ENCODE measurements around the gene CPT1C. TPM values are rescaled to one million over a fixed set of nuclear protein-coding genes. Genes with fewer than 3 reads are reported as not detected.

The CPT1C gene
- total RNA-seq, 4 donors from 2014 or later: 0.44 to 4.1 (median 2.2) TPM

DNA sequence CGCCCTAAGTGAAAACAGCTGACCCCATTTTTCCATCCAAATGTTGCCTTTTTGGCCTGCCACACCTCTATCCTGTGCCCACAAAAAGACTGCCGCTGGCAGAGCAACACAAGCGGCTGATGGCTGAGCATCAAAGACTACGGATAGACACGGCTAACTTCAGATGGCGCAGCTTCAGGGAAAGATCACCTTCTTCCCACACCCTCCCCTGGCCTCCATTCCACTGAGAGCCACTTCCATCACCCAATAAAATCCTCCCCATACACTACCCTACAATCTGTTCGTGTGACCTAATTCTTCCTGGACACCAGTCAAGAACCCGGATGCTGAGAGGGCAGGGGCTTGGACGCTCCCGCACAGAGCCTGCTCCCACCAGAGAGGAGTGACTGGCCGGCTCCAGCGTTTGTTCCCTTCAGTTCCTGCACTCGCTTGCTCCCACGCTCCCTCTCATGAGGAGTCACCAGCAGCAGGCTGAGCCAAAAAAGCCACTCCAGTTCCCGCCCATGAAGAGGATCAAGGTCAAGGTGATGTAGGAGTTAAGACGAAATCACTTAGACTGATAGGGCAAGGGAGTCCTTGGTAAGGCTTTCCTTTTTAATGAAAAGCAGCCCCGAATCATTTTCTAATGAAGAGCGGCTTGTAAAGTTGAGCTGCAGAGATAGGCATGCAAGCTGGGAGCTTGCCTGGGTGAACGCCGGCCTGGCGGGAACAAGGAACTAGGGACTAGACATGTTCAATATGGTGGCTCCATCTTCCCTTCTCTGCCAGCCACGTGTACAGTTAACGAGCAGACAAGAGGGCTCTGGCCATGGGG is 36.5 kb downstream of the CPT1C start:
- TF ChIP-seq POLR2A (IDR thresholded peaks at IDR 0.05): no peak
- TF ChIP-seq, protein P1, sequence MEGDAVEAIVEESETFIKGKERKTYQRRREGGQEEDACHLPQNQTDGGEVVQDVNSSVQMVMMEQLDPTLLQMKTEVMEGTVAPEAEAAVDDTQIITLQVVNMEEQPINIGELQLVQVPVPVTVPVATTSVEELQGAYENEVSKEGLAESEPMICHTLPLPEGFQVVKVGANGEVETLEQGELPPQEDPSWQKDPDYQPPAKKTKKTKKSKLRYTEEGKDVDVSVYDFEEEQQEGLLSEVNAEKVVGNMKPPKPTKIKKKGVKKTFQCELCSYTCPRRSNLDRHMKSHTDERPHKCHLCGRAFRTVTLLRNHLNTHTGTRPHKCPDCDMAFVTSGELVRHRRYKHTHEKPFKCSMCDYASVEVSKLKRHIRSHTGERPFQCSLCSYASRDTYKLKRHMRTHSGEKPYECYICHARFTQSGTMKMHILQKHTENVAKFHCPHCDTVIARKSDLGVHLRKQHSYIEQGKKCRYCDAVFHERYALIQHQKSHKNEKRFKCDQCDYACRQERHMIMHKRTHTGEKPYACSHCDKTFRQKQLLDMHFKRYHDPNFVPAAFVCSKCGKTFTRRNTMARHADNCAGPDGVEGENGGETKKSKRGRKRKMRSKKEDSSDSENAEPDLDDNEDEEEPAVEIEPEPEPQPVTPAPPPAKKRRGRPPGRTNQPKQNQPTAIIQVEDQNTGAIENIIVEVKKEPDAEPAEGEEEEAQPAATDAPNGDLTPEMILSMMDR (IDR thresholded peaks at IDR 0.05): no peak
- no peak for TF ChIP-seq EP300 (IDR thresholded peaks at IDR 0.05)
- peaks cover 0 to 7% (median 0%) of the 10 kb centered on the region in 4 donors for H3K4me1 ChIP-seq
- peaks cover 0 to 34% (median 0%) of the 10 kb centered on the region in 3 donors for H3K36me3 ChIP-seq
- H3K27ac ChIP-seq: peak overlapping the region in 2 of 4 donors; percentile 17 to 36
- no peak for DNase-seq (ENCODE audit: low spot score in 2 of 2)
- no peaks in the 10 kb centered on the region for H3K9me3 ChIP-seq
- 57 to 65% methylated on average over 23 of the region's 23 CpGs for WGBS, 2 donors
- H3K27me3 ChIP-seq: no peaks in the 10 kb centered on the region
- no peak overlapping the region for H3K4me3 ChIP-seq

DNA sequence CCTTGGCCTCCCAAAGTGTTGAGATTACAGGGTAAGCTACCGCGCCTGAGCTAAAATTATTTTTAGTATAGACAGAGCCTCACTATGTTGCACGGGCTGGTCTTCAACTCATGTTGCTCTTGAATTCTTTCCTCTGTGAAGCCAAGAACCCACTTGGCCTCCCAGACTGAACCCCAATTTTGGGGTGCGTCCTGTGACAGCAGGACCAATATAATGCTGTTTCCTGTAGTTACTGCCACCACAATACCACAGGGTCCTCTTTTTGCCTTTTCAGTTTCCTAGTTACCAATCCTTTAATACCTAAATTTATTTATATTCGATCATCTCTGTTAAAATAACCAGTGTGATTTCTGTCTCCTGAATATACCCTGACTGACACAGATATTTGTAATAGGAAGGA is 39.2 kb downstream of the CPT1C start:
- no peaks in the 10 kb centered on the region for H3K27me3 ChIP-seq
- H3K4me1 ChIP-seq: peaks cover 0 to 7% (median 0%) of the 10 kb centered on the region in 4 donors
- TF ChIP-seq POLR2A (IDR thresholded peaks at IDR 0.05) (no peak), EP300 (IDR thresholded peaks at IDR 0.05) (no peak)
- TF ChIP-seq, protein P1 (IDR thresholded peaks at IDR 0.05): no peak
- H3K27ac ChIP-seq: no peak overlapping the region
- H3K9me3 ChIP-seq: no peaks in the 10 kb centered on the region
- WGBS, 2 donors: 73 to 82% methylated on average over 5 of the region's 5 CpGs
- DNase-seq (ENCODE audit: low spot score in 2 of 2): no peak
- H3K4me3 ChIP-seq: no peak overlapping the region
- peaks cover 0 to 13% (median 0%) of the 10 kb centered on the region in 3 donors for H3K36me3 ChIP-seq

DNA sequence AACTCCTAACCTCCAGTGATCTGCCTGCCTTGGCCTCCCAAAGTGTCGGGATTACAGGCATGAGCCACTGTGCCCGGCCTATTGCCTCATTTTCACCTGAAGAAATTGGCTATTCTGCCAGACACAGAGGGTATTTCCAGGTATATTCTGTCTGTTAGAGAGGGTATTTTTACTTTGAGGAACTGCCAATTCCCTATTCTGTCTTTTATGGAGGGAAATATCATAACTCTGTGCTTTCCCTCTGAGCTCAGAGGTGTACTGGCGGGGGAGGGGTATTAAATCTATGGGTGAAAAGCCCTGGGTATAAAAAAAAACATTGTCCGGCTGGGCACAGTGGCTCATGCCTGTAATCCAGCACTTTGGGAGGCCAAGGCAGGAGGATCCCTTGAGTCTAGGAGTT is 47.4 kb downstream of the CPT1C start:
- no peaks in the 10 kb centered on the region for H3K36me3 ChIP-seq
- no peaks in the 10 kb centered on the region for H3K9me3 ChIP-seq
- no peak overlapping the region for H3K27ac ChIP-seq
- DNase-seq (ENCODE audit: low spot score in 2 of 2): no peak
- no peaks in the 10 kb centered on the region for H3K4me1 ChIP-seq
- no peak overlapping the region for H3K4me3 ChIP-seq
- TF ChIP-seq EP300 (IDR thresholded peaks at IDR 0.05): no peak
- no peak for TF ChIP-seq POLR2A (IDR thresholded peaks at IDR 0.05)
- TF ChIP-seq, protein P1 (IDR thresholded peaks at IDR 0.05): no peak
- H3K27me3 ChIP-seq: no peaks in the 10 kb centered on the region
- 77 to 86% methylated on average over 4 of the region's 4 CpGs for WGBS, 2 donors

DNA sequence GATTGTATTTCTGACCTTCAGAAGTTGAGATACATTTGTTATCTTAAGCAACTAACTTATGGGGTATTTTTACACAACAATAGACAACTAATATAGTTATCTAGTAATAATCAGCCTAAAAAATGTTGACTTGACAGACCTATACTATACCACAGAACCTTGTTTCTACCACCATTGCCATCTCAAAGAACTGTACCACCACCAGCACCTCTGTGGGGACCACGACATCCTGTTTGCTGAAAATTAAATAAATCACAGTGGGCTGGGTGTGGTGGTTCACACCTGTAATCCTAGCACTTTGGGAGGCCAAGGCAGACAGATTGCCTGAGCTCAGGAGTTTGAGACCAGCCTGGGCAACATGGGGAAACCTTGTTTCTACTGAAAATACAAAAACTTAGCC is 48.2 kb downstream of the CPT1C start:
- no peaks in the 10 kb centered on the region for H3K9me3 ChIP-seq
- H3K4me3 ChIP-seq: no peak overlapping the region
- H3K36me3 ChIP-seq: no peaks in the 10 kb centered on the region
- DNase-seq (ENCODE audit: low spot score in 2 of 2): no peak
- no peaks in the 10 kb centered on the region for H3K27me3 ChIP-seq
- H3K4me1 ChIP-seq: no peaks in the 10 kb centered on the region
- WGBS, 2 donors: 89 to 91% methylated on average over 1 of the region's 1 CpG
- TF ChIP-seq, protein P1 (IDR thresholded peaks at IDR 0.05): no peak
- no peak for TF ChIP-seq EP300 (IDR thresholded peaks at IDR 0.05)
- TF ChIP-seq POLR2A (IDR thresholded peaks at IDR 0.05): no peak
- no peak overlapping the region for H3K27ac ChIP-seq

DNA sequence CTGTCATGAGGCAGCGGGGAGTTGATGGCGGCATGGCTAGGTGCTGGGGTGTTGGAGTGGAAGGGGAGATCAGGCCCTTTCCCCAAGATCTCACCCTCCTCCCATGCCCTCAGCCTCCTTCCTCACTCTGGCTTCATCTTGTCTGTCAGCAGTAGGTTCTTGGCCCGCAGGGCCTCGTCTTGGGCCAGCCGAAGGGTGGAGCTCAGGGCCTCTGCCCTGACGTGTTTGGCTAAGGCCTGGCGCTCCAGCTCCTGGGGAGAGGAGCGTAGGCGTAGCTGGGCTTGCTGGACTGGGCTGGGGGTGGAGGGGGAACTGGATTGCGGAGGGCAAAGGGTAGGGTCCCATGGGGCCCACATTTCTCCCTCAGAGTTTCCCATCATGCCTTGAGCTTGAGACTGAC is 49.0 kb downstream of the CPT1C start:
- TF ChIP-seq POLR2A (IDR thresholded peaks at IDR 0.05): no peak
- no peak overlapping the region for H3K4me3 ChIP-seq
- WGBS, 2 donors: 77 to 80% methylated on average over 9 to 10 of the region's 10 CpGs

More for the DNA sequence above, 49.0 kb downstream of the CPT1C start:
- Histone ChIP-seq H3K9me3 (no peaks in the 10 kb centered on the region), H3K4me1 (no peaks in the 10 kb centered on the region), H3K36me3 (no peaks in the 10 kb centered on the region), H3K27ac (no peak overlapping the region), H3K27me3 (no peaks in the 10 kb centered on the region)
- DNase-seq (ENCODE audit: low spot score in 2 of 2): no peak

All from tibial nerve (tissue), 4 donors.